Liver (tissue), 9 donors: Measurements from ENCODE around the gene SERPINB1. TPM values are rescaled to one million over a fixed set of nuclear protein-coding genes. Genes with fewer than 3 reads are reported as not detected.

Experiments
- DNase-seq: peaks from one replicate; pipeline ENCODE4 v3.0.0-alpha.2; 2017; ENCODE audit warnings: low spot score
- H3K27ac ChIP-seq, 2 donors: one replicate each; pipeline ENCODE4 v1.7.0; 2013; ENCODE audit warnings: inconsistent platforms in 2 of 2, low read length in 2 of 2, control low read depth in 1 of 2, low read depth in 1 of 2, mild to moderate bottlenecking in 1 of 2
- H3K27me3 ChIP-seq, 4 donors: one replicate each; pipeline versions ENCODE4 v1.6.1 to v1.7.0; 2013; ENCODE audit warnings: low read length in 3 of 4, inconsistent platforms in 1 of 4, mild to moderate bottlenecking in 1 of 4, moderate library complexity in 1 of 4; ENCODE audit not compliant: control insufficient read depth in 4 of 4, insufficient read depth in 4 of 4
- H3K36me3 ChIP-seq, 4 donors: one replicate each; pipeline versions ENCODE4 v1.6.1 to v1.7.0; 2013; ENCODE audit warnings: low read length in 3 of 4, mild to moderate bottlenecking in 3 of 4, low read depth in 1 of 4, moderate library complexity in 1 of 4; ENCODE audit not compliant: control insufficient read depth in 4 of 4, insufficient read depth in 3 of 4
- H3K4me1 ChIP-seq, 4 donors: one replicate each; pipeline versions ENCODE4 v1.6.1 to v1.7.0; 2013; ENCODE audit warnings: low read length in 3 of 4, mild to moderate bottlenecking in 3 of 4, moderate library complexity in 1 of 4; ENCODE audit not compliant: control insufficient read depth in 4 of 4, insufficient read depth in 4 of 4
- H3K4me3 ChIP-seq, 3 donors: one replicate each; pipeline versions ENCODE4 v1.6.1 to v1.7.0; 2013; ENCODE audit warnings: low read length in 3 of 3, control low read depth in 1 of 3, low read depth in 1 of 3, mild to moderate bottlenecking in 1 of 3
- H3K9ac ChIP-seq, 2 donors: one replicate each; pipeline ENCODE4 v1.7.0; 2013; ENCODE audit warnings: low read length in 2 of 2, mild to moderate bottlenecking in 2 of 2, moderate library complexity in 2 of 2, control low read depth in 1 of 2, low read depth in 1 of 2
- H3K9me3 ChIP-seq, 4 donors: one replicate each; pipeline versions ENCODE4 v1.6.1 to v1.7.0; 2013; ENCODE audit warnings: low read length in 3 of 4; ENCODE audit not compliant: control insufficient read depth in 4 of 4
- EGR1 ChIP-seq, 2 donors: IDR thresholded peaks; 2 replicates each; pipeline ENCODE4 v1.6.1; 2016 to 2018; ENCODE audit warnings: antibody characterized with exemption in 2 of 2, low read depth in 2 of 2
- FOXA2 ChIP-seq: IDR thresholded peaks from 2 replicates; pipeline ENCODE4 v1.6.1; 2016; ENCODE audit warnings: antibody characterized with exemption
- HNF4A ChIP-seq, 2 donors: conservative IDR thresholded peaks; 2 replicates each; pipeline ENCODE4 v1.6.1; 2016; ENCODE audit warnings: antibody characterized with exemption in 2 of 2, mild to moderate bottlenecking in 2 of 2
- HNF4G ChIP-seq: IDR thresholded peaks from 2 replicates; pipeline ENCODE4 v1.6.1; 2016; ENCODE audit warnings: antibody characterized with exemption
- JUND ChIP-seq, 2 donors: IDR thresholded peaks; 2 replicates each; pipeline ENCODE4 v1.6.1; 2016; ENCODE audit warnings: antibody characterized with exemption in 2 of 2
- NR2F2 ChIP-seq: IDR thresholded peaks from 2 replicates; pipeline ENCODE4 v1.6.1; 2016; ENCODE audit warnings: antibody characterized with exemption
- RAD21 ChIP-seq, 2 donors: IDR thresholded peaks; 2 replicates each; pipeline ENCODE4 v1.6.1; 2016; ENCODE audit warnings: antibody characterized with exemption in 2 of 2, mild to moderate bottlenecking in 2 of 2
- RXRA ChIP-seq, 2 donors: IDR thresholded peaks; 2 replicates each; pipeline ENCODE4 v1.6.1; 2017 to 2018; ENCODE audit warnings: antibody characterized with exemption in 2 of 2, mild to moderate bottlenecking in 1 of 2
- SP1 ChIP-seq: IDR thresholded peaks from 2 replicates; pipeline ENCODE4 v1.6.1; 2018; ENCODE audit warnings: antibody characterized with exemption, mild to moderate bottlenecking
- TAF1 ChIP-seq: conservative IDR thresholded peaks from 2 replicates; pipeline ENCODE4 v1.6.1; 2016; ENCODE audit warnings: antibody characterized with exemption, mild to moderate bottlenecking
- YY1 ChIP-seq: IDR thresholded peaks from 2 replicates; pipeline ENCODE4 v1.6.1; 2016; ENCODE audit warnings: antibody characterized with exemption, mild to moderate bottlenecking
- WGBS: extraction: QIAGEN DNeasy Blood & Tissue Kit; methylation state at CpG from one replicate; pipeline ENCODE4 v1.1.7; 2013; 5-methylcytosine and 5-hydroxymethylcytosine counted together
- polyA plus RNA-seq, 2 donors: library from polyadenylated mRNA; stranded (reverse) in 1 of 2; unstranded in 1 of 2; fragments of 200-250 nt in 1 of 2; fragments of >200 nt in 1 of 2; fragmentation: Nextera tagmentation in 1 of 2; extraction: Ambion mirVana in 1 of 2; gene quantifications; one replicate each; pipeline versions ENCODE4 v1.2.1 to v1.2.3, GENCODE V29; 2013 to 2015
- total RNA-seq, 2 donors: library from RNA; depleted of rRNA; stranded (reverse); fragments of >200 nt; gene quantifications; one replicate each; pipeline ENCODE4 v1.2.3, GENCODE V29; 2014
- TF ChIP-seq, protein P1 (sequence below): IDR thresholded peaks from 2 replicates; pipeline ENCODE4 v1.6.1; 2016; ENCODE audit warnings: antibody characterized with exemption, mild to moderate bottlenecking
- TF ChIP-seq, protein P2 (sequence below): IDR thresholded peaks from 2 replicates; pipeline ENCODE4 v1.6.1; 2016; ENCODE audit warnings: antibody characterized with exemption
- TF ChIP-seq, protein P3 (sequence below): fragments of 150-350 bp; IDR thresholded peaks from 2 replicates; pipeline ENCODE4 v1.5.1; 2017; ENCODE audit warnings: improper control_type of control experiment, low read depth, low read length; ENCODE audit not compliant: missing input control
- donor health status: healthy.
- donor health status: healthy.
- donor health status: healthy.
- donor health status: healthy.
- donor health status: healthy.

SERPINB1 gene
- total and polyA plus RNA-seq, 4 donors: 12.5 to 34.3 (median 18.6) TPM

DNA sequence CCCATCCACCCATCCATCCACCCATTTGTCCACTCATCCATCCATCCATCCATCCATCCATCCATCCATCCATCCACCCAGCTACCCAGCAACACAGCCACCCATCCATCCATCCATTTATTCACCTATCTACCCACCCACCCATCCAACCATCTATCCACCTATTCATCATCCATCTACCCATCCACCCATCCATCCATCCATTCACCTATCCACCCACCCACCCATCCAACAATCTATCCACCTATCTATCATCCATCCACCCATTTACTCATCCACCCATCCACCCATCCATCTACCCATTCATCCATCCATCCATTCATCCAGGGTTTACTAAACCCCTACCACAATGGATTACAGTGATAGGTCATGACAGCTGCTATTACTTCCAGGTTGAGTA is 7.4 kb downstream of the SERPINB1 start:
- Histone ChIP-seq H3K9ac (no peak overlapping the region), H3K27ac (no peak overlapping the region), H3K4me3 (no peak overlapping the region), H3K4me1 (peaks cover 0 to 2% (median under 1%) of the 10 kb centered on the region in 4 donors), H3K27me3 (no peaks in the 10 kb centered on the region), H3K36me3 (peaks cover 20 to 47% (median 34%) of the 10 kb centered on the region in 4 donors), H3K9me3 (no peaks in the 10 kb centered on the region)
- DNase-seq: no peak
- TF ChIP-seq HNF4A (conservative IDR thresholded peaks at IDR 0.05) (no peak), SP1 (no peak), RXRA (IDR thresholded peaks at IDR 0.05) (no peak), YY1 (no peak), RAD21 (IDR thresholded peaks at IDR 0.05) (no peak), EGR1 (IDR thresholded peaks at IDR 0.05; ENCODE audit: low read depth in 2 of 2) (no peak), HNF4G (no peak), JUND (IDR thresholded peaks at IDR 0.05) (no peak), TAF1 (no peak)
- TF ChIP-seq, protein P1, sequence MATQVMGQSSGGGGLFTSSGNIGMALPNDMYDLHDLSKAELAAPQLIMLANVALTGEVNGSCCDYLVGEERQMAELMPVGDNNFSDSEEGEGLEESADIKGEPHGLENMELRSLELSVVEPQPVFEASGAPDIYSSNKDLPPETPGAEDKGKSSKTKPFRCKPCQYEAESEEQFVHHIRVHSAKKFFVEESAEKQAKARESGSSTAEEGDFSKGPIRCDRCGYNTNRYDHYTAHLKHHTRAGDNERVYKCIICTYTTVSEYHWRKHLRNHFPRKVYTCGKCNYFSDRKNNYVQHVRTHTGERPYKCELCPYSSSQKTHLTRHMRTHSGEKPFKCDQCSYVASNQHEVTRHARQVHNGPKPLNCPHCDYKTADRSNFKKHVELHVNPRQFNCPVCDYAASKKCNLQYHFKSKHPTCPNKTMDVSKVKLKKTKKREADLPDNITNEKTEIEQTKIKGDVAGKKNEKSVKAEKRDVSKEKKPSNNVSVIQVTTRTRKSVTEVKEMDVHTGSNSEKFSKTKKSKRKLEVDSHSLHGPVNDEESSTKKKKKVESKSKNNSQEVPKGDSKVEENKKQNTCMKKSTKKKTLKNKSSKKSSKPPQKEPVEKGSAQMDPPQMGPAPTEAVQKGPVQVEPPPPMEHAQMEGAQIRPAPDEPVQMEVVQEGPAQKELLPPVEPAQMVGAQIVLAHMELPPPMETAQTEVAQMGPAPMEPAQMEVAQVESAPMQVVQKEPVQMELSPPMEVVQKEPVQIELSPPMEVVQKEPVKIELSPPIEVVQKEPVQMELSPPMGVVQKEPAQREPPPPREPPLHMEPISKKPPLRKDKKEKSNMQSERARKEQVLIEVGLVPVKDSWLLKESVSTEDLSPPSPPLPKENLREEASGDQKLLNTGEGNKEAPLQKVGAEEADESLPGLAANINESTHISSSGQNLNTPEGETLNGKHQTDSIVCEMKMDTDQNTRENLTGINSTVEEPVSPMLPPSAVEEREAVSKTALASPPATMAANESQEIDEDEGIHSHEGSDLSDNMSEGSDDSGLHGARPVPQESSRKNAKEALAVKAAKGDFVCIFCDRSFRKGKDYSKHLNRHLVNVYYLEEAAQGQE: no peak

DNA sequence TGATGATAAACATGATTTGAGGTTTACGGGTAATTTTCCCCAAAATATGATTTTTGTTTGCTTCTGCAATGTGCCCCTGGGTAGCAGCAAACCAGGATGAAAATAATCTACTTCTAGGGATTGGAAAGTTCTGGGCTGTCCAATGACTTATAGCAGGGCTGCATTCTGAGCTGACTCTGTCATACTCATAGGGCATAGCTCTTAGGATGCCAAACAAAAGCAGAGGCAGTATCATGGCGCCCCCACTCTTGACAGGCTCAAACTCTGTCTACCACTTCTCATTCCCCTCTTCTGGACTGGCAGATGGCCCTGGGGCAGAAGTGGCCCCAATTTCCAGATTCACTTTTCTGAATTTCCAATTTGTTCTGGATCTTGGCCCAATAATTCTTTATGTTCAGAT is 10.3 kb downstream of the SERPINB1 start:
- 94% methylated on average over 2 of the region's 2 CpGs for WGBS
- no peak for DNase-seq
- Histone ChIP-seq H3K27ac (no peak overlapping the region), H3K36me3 (peaks cover 10 to 32% (median 24%) of the 10 kb centered on the region in 4 donors), H3K9ac (no peak overlapping the region), H3K27me3 (no peaks in the 10 kb centered on the region), H3K4me1 (peaks cover 0 to 1% (median 0%) of the 10 kb centered on the region in 4 donors), H3K9me3 (no peaks in the 10 kb centered on the region), H3K4me3 (no peak overlapping the region)
- no peak for TF ChIP-seq JUND (IDR thresholded peaks at IDR 0.05)
- no peak for TF ChIP-seq FOXA2
- no peak for TF ChIP-seq HNF4G
- TF ChIP-seq, protein P1: no peak
- TF ChIP-seq, protein P2, sequence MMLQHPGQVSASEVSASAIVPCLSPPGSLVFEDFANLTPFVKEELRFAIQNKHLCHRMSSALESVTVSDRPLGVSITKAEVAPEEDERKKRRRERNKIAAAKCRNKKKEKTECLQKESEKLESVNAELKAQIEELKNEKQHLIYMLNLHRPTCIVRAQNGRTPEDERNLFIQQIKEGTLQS: no peak
- TF ChIP-seq, protein P3, sequence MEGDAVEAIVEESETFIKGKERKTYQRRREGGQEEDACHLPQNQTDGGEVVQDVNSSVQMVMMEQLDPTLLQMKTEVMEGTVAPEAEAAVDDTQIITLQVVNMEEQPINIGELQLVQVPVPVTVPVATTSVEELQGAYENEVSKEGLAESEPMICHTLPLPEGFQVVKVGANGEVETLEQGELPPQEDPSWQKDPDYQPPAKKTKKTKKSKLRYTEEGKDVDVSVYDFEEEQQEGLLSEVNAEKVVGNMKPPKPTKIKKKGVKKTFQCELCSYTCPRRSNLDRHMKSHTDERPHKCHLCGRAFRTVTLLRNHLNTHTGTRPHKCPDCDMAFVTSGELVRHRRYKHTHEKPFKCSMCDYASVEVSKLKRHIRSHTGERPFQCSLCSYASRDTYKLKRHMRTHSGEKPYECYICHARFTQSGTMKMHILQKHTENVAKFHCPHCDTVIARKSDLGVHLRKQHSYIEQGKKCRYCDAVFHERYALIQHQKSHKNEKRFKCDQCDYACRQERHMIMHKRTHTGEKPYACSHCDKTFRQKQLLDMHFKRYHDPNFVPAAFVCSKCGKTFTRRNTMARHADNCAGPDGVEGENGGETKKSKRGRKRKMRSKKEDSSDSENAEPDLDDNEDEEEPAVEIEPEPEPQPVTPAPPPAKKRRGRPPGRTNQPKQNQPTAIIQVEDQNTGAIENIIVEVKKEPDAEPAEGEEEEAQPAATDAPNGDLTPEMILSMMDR: no peak
- TF ChIP-seq TAF1: no peak
- no peak for TF ChIP-seq SP1
- TF ChIP-seq RXRA (IDR thresholded peaks at IDR 0.05): no peak
- TF ChIP-seq NR2F2: no peak
- TF ChIP-seq RAD21 (IDR thresholded peaks at IDR 0.05): no peak
- no peak for TF ChIP-seq HNF4A (conservative IDR thresholded peaks at IDR 0.05)
- TF ChIP-seq EGR1 (IDR thresholded peaks at IDR 0.05; ENCODE audit: low read depth in 2 of 2): no peak
